GM12878 (cell line): ENCODE data around the gene NHLRC4. TPM values are rescaled to one million over a fixed set of nuclear protein-coding genes. Genes with fewer than 3 reads are reported as not detected.
A peak's percentile ranks its signal among the peaks of the same experiment; 100 is the strongest.

Source experiments
- ATAC-seq: fragments of 200-7000 bp; cut with Tn5 transposase; 3 replicates; pipeline ENCODE4 v1.9.1; 2020; ENCODE audit warnings: mild to moderate bottlenecking, moderate library complexity
- BruUV-seq: library from RNA; stranded (reverse); fragments of 400-500 nt; replicated peaks from 2 replicates; lab custom pipeline; 2021; lab: Mats Ljungman, UMichigan
- CTCF ChIA-PET: fragments of 300-600 bp; sonication (Branson Sonifier 250); formaldehyde crosslinking; extraction: SDS; loops from one replicate; lab custom pipeline; 2021; ENCODE audit warnings: inconsistent platforms; lab: Yijun Ruan, JAX
- POLR2A ChIA-PET: fragments of 350-600 bp; formaldehyde crosslinking; extraction: SDS; loops from one replicate; lab custom pipeline; 2021; ENCODE audit warnings: inconsistent platforms; lab: Charles Lee
- RAD21 ChIA-PET: fragments of 300-600 bp; sonication (Branson Sonifier 250); formaldehyde crosslinking; loops from one replicate; lab custom pipeline; 2023; ENCODE audit warnings: antibody characterized with exemption; ENCODE audit not compliant: unreplicated experiment; lab: Charles Lee
- SMC1A ChIA-PET: fragments of 300-600 bp; sonication (Branson Sonifier 250); formaldehyde crosslinking; loops from one replicate; lab custom pipeline; 2023; ENCODE audit not compliant: unreplicated experiment, uncharacterized antibody; lab: Charles Lee
- DNase-seq: peaks from one replicate; pipeline ENCODE4 v3.0.0-alpha.2; 2011; ENCODE audit warnings: low read depth, low spot score
- FAIRE-seq: peaks from 3 replicates; lab custom pipeline; 2011; peaks lifted over from hg19 to GRCh38; lab: Jason Lieb, UNC
- H2AFZ ChIP-seq: 2 replicates; pipeline ENCODE4 v1.6.0; 2011; ENCODE audit warnings: low read depth, low read length, control low read depth; ENCODE audit not compliant: control insufficient read depth
- H3K27ac ChIP-seq: 2 replicates; pipeline ENCODE4 v1.5.1; 2011; ENCODE audit warnings: control low read depth; ENCODE audit not compliant: control insufficient read depth, insufficient read depth
- H3K27me3 ChIP-seq, 2 experiments: replicated peaks in 1 of 2; 2 replicates each; pipeline versions ENCODE4 v1.6.0 to v1.6.1; 2011; ENCODE audit warnings: low read length in 1 of 2; ENCODE audit not compliant: control insufficient read depth in 2 of 2, insufficient read depth in 2 of 2
- H3K36me3 ChIP-seq, 2 experiments: 2 replicates each; pipeline ENCODE4 v1.5.1; 2011; ENCODE audit warnings: low read length in 1 of 2; ENCODE audit not compliant: control insufficient read depth in 2 of 2, insufficient read depth in 2 of 2
- H3K4me1 ChIP-seq: 2 replicates; pipeline ENCODE4 v1.6.1; 2011; ENCODE audit warnings: mild to moderate bottlenecking, low read length, moderate library complexity, mixed read lengths; ENCODE audit not compliant: control insufficient read depth, insufficient read depth
- H3K4me2 ChIP-seq: 2 replicates; pipeline ENCODE4 v1.6.0; 2011; ENCODE audit warnings: control low read depth; ENCODE audit not compliant: control insufficient read depth, insufficient read depth
- H3K4me3 ChIP-seq: fragments of 200-600 bp; sonication (generic); 2 replicates; pipeline ENCODE4 v1.5.1; 2016
- H3K79me2 ChIP-seq: 2 replicates; pipeline ENCODE4 v1.6.0; 2011; ENCODE audit warnings: low read length; ENCODE audit not compliant: control insufficient read depth, insufficient read depth
- H3K9ac ChIP-seq: 2 replicates; pipeline ENCODE4 v1.8.0; 2011; ENCODE audit warnings: low read length, control low read depth, mixed read lengths; ENCODE audit not compliant: control insufficient read depth, insufficient read depth
- H3K9me3 ChIP-seq: replicated peaks from 3 replicates; pipeline ENCODE4 v1.5.1; 2011; ENCODE audit warnings: mild to moderate bottlenecking, low read length; ENCODE audit not compliant: control insufficient read depth, insufficient read depth
- H4K20me1 ChIP-seq: 2 replicates; pipeline ENCODE4 v1.6.0; 2011; ENCODE audit not compliant: control insufficient read depth, insufficient read depth
- CREM ChIP-seq: IDR thresholded peaks from 2 replicates; pipeline ENCODE4 v1.6.1; 2014; ENCODE audit warnings: antibody characterized with exemption, low read depth
- JUND ChIP-seq: IDR thresholded peaks from 2 replicates; pipeline ENCODE4 v1.6.1; 2012; ENCODE audit warnings: low read depth, mild to moderate bottlenecking, low read length, improper control_type of control experiment, moderate library complexity
- NBN ChIP-seq: fragments of 450-650 bp; IDR thresholded peaks from 2 replicates; pipeline ENCODE4 v1.6.1; 2016
- NFYB ChIP-seq: IDR thresholded peaks from 2 replicates; pipeline ENCODE4 v1.6.1; 2011; ENCODE audit warnings: low read depth, mild to moderate bottlenecking, low read length, improper control_type of control experiment, moderate library complexity; ENCODE audit not compliant: insufficient read depth
- POLR2A ChIP-seq: IDR thresholded peaks from 2 replicates; pipeline ENCODE4 v1.6.1; 2011; ENCODE audit warnings: low read depth, mild to moderate bottlenecking, low read length
- POLR2AphosphoS5 ChIP-seq: IDR thresholded peaks from 2 replicates; pipeline ENCODE4 v1.6.1; 2011; ENCODE audit warnings: mild to moderate bottlenecking, low read length, inconsistent platforms
- ZBED1 ChIP-seq: IDR thresholded peaks from 2 replicates; pipeline ENCODE4 v1.6.1; 2016; ENCODE audit warnings: borderline replicate concordance
- WGBS: methylation state at CpG from one replicate; pipeline ENCODE4 v1.1.6; 2016; ENCODE audit warnings: low lambda C conversion rate; ENCODE audit not compliant: insufficient replicate concordance, insufficient coverage; ENCODE audit errors: missing lambda C conversion rate; 5-methylcytosine and 5-hydroxymethylcytosine counted together
- in situ Hi-C: fragments of 300-500 bp; cut with MboI; formaldehyde crosslinking; loops from 9 replicates; pipeline ENCODE4 v1.14.3; 2018; ENCODE audit warnings: mixed read lengths
- intact Hi-C: fragments of 100-400 bp; cut with micrococcal nuclease; formaldehyde crosslinking; loops from one replicate; pipeline ENCODE4 v1.14.2; 2022; ENCODE audit not compliant: unreplicated experiment
- polyA plus RNA-seq, 11 experiments: library from polyadenylated mRNA; depleted of rRNA in 4 of 11; unstranded in 6 of 11; stranded (reverse) in 5 of 11; fragments of >200 nt; fragmentation: Nextera tagmentation in 4 of 11; fragmentation: Illumina TruSeq in 1 of 11; extraction: Ambion mirVana in 4 of 11; extraction: Trizol in 1 of 11; gene quantifications; 1 replicate in 1 of 11; 2 replicates in 10 of 11; pipeline versions ENCODE4 v1.2.1 to v1.2.3, GENCODE V29; 2011 to 2016; ENCODE audit warnings: inconsistent platforms in 2 of 11, missing spikeins in 2 of 11, low read depth in 1 of 11
- total RNA-seq, 4 experiments: library from RNA; depleted of rRNA in 3 of 4; stranded (reverse); fragments of >200 nt in 3 of 4; fragmentation: Illumina TruSeq in 1 of 4; extraction: Trizol in 1 of 4; gene quantifications; 2 replicates each; pipeline versions ENCODE4 v1.2.1 to v1.2.3, GENCODE V29; 2013 to 2021
- TF ChIP-seq, protein P1 (sequence below): fragments of 450-650 bp; IDR thresholded peaks from 2 replicates; pipeline ENCODE4 v1.6.1; 2014; ENCODE audit warnings: mild to moderate bottlenecking
- TF ChIP-seq, protein P2 (sequence below): IDR thresholded peaks from 2 replicates; pipeline ENCODE4 v1.6.1; 2012; ENCODE audit warnings: mild to moderate bottlenecking, low read depth, low read length

The NHLRC4 gene
- total and polyA plus RNA-seq, 10 of the 15 experiments (the other 5 are each of a cell fraction or from before 2014, with no cell fraction given): 0.07 to 1.1 (median 0.57) TPM; not detected in 3

DNA sequence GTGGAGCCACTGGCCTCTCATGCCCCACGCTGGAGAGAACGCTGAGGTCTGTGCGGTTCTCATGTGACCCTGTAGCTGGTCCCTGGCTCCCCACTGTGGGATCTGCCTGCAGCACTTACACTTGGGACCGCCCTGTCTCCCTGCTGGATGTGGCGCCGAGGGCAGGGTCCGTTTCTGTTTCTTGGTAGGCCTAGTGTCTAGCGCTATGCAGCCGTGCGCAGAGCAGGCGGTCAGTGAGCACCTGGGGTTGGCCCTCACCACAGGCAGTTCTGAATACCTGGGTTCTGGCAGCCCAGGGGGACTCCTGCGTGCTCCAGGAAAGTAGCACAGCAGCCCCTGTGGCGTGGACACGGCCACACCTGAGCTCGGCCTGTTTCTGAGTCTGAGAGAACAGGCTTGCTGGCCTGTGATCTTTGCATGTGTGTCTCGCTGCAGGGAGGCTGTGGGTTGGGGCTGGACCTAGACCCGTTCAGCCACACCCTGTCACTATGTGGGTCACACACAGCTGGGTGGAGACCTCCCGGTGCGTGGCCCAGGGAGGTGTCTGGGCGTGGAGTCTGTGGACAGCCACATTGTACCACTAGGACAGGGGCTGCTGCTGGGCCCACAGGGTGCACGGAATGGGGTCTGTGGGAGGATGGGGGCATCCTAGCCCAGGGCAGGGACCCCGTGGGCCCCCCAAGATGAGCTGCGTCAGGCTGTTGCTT is 36.5 kb upstream of the NHLRC4 start:
- SMC1A ChIA-PET: no interaction called here
- peaks cover 17% of the 10 kb centered on the region for H3K4me1 ChIP-seq
- peaks cover 0 to 8% of the 10 kb centered on the region in 2 experiments; a peak in 3 of 4 replicates for H3K36me3 ChIP-seq
- intact Hi-C loops: no loop called here
- ATAC-seq: no peak
- RAD21 ChIA-PET: no interaction called here
- H3K79me2 ChIP-seq: peaks cover 62% of the 10 kb centered on the region
- WGBS: 91% methylated on average over 23 of the region's 23 CpGs
- H4K20me1 ChIP-seq: no peaks in the 10 kb centered on the region
- DNase-seq: no peak
- no peak overlapping the region for H3K27ac ChIP-seq
- no TSS peak for BruUV-seq
- H3K4me3 ChIP-seq: no peak overlapping the region; the same call in 1 of the 2 replicates
- H3K4me2 ChIP-seq: peak overlapping the region; percentile 93
- TF ChIP-seq JUND: no peak
- TF ChIP-seq NFYB: no peak
- 0 out of 2 replicates have a peak, but pooled peaks have one; percentile 13 for TF ChIP-seq POLR2A
- TF ChIP-seq, all 136 proteins: peak for 1
- in situ Hi-C loops: loop anchor here (5.0 kb wide), 1 partner anchor 37 kb away; the partner anchor contains the start of genes NHLRC4 and PIGQ
- FAIRE-seq: no peak
- POLR2A ChIA-PET: no interaction called here
- Histone ChIP-seq H3K9me3 (no peaks in the 10 kb centered on the region), H3K27me3 (no peaks in the 10 kb centered on the region), H3K9ac (no peak overlapping the region), H2AFZ (no peak overlapping the region)
- CTCF ChIA-PET: interaction anchor here (1.7 kb wide), 1 partner anchor 10 kb away, joined by 3 read pairs; no protein-coding TSS in a partner anchor

DNA sequence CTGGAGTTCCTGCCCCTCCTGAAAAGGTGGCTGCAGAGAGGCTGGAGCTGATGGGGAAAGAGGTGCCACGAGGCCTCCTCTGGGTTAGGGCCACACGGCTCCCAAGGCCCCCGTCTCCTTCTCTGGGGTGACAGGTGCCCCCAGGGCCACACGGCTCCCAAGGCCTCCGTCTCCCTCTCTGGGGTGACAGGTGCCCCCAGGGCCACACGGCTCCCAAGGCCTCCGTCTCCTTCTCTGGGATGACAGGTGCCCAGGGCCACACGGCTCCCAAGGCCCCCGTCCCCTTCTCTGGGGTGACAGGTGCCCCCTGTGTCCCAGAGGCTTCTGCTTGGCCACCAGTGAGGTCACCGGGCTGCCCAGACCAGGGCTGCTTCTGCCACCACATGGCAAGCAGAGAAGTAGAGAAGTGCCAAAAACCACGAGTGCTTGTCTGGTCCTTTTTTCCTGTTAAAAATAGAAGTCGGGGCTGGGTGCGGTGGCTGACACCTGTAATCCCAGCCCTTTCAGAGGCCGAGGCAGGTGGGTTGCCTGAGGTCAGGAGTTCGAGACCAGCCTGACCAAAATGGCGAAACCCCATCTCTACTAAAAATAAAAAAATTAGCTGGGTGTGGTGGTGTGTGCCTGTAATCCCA is 35.2 kb upstream of the NHLRC4 start:
- no peak overlapping the region for H2AFZ ChIP-seq
- in situ Hi-C loops (loop anchor here (5.0 kb wide), 1 partner anchor 36 kb away; the partner anchor contains the start of genes NHLRC4 and PIGQ), intact Hi-C loops (no loop called here)
- ChIA-PET POLR2A (no interaction called here), CTCF (interaction anchor here (1.7 kb wide), 1 partner anchor 9 kb away, joined by 3 read pairs; no protein-coding TSS in a partner anchor), RAD21 (no interaction called here), SMC1A (no interaction called here)
- H3K27ac ChIP-seq: no peak overlapping the region
- peaks cover 5% of the 10 kb centered on the region; the same call in 1 of the 2 replicates for H3K4me1 ChIP-seq
- 78% methylated on average over 16 of the region's 16 CpGs for WGBS
- FAIRE-seq: no peak
- no peaks in the 10 kb centered on the region for H4K20me1 ChIP-seq
- peaks cover 50% of the 10 kb centered on the region for H3K79me2 ChIP-seq
- DNase-seq: no peak
- no TSS peak for BruUV-seq
- ATAC-seq: no peak
- no peak overlapping the region for H3K4me3 ChIP-seq
- no peaks in the 10 kb centered on the region for H3K9me3 ChIP-seq
- H3K9ac ChIP-seq: no peak overlapping the region
- no peak overlapping the region for H3K4me2 ChIP-seq
- no peaks in the 10 kb centered on the region for H3K27me3 ChIP-seq
- H3K36me3 ChIP-seq: peaks cover 0 to 13% of the 10 kb centered on the region in 2 experiments; a peak in 3 of 4 replicates
- TF ChIP-seq ZBED1 (no peak), POLR2AphosphoS5 (no peak), CREM (no peak), NBN (no peak)
- TF ChIP-seq, protein P1, sequence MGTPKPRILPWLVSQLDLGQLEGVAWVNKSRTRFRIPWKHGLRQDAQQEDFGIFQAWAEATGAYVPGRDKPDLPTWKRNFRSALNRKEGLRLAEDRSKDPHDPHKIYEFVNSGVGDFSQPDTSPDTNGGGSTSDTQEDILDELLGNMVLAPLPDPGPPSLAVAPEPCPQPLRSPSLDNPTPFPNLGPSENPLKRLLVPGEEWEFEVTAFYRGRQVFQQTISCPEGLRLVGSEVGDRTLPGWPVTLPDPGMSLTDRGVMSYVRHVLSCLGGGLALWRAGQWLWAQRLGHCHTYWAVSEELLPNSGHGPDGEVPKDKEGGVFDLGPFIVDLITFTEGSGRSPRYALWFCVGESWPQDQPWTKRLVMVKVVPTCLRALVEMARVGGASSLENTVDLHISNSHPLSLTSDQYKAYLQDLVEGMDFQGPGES: no peak
- TF ChIP-seq, protein P2, sequence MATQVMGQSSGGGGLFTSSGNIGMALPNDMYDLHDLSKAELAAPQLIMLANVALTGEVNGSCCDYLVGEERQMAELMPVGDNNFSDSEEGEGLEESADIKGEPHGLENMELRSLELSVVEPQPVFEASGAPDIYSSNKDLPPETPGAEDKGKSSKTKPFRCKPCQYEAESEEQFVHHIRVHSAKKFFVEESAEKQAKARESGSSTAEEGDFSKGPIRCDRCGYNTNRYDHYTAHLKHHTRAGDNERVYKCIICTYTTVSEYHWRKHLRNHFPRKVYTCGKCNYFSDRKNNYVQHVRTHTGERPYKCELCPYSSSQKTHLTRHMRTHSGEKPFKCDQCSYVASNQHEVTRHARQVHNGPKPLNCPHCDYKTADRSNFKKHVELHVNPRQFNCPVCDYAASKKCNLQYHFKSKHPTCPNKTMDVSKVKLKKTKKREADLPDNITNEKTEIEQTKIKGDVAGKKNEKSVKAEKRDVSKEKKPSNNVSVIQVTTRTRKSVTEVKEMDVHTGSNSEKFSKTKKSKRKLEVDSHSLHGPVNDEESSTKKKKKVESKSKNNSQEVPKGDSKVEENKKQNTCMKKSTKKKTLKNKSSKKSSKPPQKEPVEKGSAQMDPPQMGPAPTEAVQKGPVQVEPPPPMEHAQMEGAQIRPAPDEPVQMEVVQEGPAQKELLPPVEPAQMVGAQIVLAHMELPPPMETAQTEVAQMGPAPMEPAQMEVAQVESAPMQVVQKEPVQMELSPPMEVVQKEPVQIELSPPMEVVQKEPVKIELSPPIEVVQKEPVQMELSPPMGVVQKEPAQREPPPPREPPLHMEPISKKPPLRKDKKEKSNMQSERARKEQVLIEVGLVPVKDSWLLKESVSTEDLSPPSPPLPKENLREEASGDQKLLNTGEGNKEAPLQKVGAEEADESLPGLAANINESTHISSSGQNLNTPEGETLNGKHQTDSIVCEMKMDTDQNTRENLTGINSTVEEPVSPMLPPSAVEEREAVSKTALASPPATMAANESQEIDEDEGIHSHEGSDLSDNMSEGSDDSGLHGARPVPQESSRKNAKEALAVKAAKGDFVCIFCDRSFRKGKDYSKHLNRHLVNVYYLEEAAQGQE: no peak
